GM21390 (cell line): ENCODE data around the gene DYRK3.
"Not testable (repeated sequence)": the region's sequence is repeated elsewhere in the genome, so short reads cannot be mapped to it uniquely, and the experiment has no call there.

Experiments used
- ATAC-seq: cut with Tn5 transposase; IDR thresholded peaks from one replicate; pipeline ENCODE4 v1.9.1; 2021; ENCODE audit not compliant: unreplicated experiment

DYRK3 gene

DNA sequence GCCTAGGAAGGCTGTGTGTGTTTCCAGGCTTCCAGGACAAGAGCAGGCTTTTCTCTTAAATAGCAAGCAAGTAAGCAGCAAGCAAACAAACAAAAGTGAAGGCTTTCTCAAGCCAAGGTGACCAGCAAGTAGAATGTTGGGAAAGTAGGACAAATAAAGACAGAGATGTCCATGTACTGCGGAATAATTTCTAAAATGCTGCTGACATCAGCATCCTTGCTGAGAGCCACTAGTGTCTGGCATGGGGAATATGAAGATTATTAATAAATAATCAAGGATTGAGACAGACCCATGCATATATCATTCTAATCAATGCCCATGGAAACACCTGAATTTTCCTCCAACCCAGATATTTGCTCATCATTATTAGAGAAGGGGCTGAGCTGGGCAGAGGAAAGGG is 6.4 kb upstream of the DYRK3 start:
- ATAC-seq, result no peak

DNA sequence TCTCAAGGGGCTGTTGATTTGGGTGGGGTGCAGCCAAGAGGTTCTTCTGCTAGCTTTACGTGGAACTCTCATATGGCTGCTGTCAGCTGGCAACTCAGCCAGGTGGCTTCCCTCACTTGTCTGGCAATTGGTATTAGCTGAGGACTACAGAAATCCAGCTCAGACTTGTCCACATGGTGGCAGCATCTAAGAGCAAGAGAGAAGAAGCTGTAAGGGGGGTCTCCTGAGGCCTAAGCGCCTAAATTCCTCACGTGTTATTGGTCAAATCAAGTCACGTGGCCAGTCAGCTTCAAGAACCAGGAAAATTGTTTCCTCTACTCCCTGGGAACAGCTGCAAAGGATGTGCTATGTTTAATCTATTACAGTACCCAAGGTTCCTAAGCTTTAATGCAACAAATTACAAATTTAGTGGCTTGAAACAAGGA is 4.2 kb upstream of the DYRK3 start:
- no peak for ATAC-seq

DNA sequence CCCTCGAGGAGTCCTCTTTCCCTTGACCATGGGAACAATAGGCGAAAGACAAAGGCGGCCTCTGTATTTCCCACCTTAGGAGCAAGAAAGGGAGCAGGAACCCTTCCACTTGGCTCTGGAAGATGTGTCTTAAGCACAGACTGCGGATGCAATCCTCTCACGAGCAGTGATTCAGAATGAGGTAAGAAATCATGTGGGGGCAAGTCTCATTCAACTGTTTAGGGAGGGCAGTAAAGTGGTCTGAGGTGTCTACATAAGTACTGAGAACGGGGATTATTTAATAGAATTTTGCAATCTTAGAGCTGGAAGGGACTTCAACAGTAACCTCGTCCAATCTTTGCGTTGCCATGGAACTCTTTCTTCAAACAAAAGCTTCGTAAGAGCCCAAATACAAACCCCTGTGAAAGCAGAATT is 1.6 kb upstream of the DYRK3 start:
- no peak for ATAC-seq

DNA sequence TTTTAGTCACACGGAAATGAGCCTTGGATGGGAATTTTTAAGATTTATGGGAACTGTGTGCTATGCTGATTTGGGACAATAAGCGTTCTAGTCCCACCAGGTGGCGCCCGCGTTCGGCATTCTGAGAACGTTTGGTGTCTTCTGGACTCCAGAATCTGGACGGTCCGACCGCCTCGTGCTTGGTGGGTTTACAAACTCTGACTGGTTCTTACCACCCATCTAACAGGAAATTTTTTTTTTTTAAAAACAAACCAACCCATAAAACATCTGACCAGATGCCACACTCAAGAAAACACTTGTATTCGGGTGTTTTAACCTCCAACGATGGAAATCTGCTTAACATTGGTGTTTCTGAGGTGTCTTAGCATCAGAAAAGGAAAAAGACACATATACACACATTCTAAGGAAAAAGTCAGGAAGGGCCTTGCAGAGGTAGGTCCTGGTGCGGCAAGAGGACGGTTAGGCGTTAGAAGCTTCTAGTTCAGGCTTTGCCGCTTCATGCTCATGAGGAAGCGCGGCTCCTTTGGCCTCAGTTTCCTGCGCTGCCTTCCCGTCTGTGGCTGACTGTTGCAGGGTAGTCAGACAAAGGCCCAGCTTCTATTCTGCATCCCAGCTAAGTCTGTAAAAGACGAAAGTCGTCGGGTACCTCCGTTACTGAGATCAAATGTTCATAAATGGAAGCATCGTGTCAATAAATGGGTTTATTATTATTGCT is 814 bp upstream of the DYRK3 start:
- no peak for ATAC-seq

DNA sequence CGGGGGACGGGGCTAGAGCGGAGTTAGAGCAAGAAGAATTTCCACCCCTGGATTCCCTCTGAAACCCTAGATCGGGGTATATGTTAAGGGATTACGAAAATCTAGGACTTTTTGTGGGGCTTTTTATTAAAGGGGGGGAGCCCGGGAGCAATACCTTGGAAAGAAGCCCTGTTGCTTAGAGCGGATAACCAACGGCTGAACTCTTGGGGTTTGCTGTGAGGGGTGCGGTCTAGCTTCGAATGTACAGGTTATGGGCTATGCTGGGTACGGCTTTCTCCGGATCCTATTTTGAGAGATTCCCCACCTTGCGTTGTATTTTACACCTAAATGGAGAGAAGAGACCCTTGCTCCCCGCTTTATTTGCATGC is 626 bp downstream of the DYRK3 start:
- ATAC-seq, result peak; percentile 3

DNA sequence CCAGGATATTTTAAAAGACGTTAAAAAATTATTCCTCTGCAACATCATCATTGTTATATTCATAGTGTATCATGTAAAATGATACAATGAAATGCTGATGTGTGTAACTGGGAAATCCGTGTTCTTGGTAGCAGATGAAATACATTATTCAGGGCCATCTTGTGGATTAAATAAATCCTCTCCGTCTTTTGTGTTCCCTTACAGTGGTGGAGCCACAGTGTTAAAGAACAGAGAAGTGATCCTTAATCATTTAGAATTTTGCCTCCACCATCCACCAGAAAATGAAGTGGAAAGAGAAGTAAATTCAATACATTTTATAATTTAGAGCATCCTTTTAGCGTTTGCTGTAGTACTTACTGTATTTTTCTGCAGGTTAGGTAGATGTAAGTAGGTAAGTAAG is 1.3 kb downstream of the DYRK3 start:
- ATAC-seq, result no peak

DNA sequence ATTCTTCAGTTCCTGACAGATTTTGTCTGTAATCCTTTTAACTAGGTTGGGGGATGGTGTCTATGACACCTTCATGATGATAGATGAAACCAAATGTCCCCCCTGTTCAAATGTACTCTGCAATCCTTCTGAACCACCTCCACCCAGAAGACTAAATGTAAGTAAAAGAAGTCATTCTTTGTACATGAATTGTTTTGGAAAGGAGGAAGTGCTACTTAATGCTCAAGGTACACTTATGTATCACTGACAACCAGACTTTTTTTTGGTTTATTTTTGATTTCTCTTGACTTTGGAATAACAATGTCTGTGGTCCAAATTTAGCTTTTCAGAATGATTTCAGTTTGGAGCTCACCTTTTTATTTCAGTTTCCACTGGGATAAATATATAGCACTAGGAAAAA is 2.3 kb downstream of the DYRK3 start:
- ATAC-seq, result no peak

DNA sequence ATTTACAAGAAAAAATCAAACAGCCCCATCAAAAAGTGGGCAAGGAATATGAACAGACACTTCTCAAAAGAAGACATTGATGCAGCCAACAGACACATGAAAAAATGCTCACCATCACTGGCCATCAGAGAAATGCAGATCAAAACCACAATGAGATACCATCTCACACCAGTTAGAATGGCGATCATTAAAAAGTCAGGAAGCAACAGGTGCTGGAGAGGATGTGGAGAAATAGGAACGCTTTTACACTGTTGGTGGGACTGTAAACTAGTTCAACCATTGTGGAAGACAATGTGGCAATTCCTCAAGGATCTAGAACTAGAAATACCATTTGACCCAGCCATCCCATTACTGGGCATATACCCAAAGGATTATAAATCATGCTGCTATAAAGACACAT is 6.7 kb downstream of the DYRK3 start:
- not testable (repeated sequence) for ATAC-seq

DNA sequence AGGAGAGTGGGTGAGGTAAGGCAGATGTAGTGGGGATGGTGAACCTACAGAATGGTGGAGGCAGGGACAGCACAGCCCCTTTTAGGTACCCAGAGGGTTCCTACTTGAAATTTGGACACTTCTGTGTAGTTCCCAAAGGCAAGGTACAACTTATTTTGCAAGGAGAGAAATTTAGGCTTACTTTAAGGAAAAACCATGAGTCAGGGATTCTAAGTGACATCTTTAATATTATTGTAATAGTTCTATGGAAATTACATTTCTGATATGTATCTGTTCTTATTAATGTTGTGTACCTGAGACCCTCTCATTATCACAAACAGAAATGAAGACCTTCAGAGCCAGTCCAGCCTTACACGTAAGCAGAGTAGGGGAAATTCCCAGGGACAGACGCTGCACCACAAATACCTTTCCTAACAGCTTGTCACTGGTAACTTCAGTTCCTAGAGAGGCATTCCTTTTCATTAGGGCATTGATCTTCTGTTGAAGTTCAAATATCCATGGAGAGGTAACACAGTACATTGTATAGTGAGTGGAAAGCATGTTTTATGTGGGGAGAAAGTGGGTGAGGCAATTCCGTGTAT is 7.9 kb downstream of the DYRK3 start:
- no peak for ATAC-seq

DNA sequence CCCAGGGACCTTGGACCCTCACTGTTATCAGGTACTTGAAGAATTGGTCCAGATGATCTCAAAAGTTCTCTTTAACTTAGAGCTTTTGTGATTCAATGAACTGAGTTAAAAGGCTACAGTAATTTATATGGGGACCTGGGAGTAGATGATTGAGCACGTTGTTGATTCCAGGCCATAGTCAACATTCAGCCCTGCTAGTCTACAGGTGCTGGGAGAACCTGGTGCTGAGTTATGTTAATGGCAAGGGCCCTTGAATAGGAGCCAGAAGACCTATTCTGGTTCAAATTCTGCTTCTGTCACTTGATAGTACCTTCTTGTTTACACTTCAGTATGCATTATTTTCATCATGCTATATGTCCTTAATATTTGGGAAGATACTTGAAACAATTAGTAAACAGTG is 11.2 kb downstream of the DYRK3 start:
- ATAC-seq, result no peak

DNA sequence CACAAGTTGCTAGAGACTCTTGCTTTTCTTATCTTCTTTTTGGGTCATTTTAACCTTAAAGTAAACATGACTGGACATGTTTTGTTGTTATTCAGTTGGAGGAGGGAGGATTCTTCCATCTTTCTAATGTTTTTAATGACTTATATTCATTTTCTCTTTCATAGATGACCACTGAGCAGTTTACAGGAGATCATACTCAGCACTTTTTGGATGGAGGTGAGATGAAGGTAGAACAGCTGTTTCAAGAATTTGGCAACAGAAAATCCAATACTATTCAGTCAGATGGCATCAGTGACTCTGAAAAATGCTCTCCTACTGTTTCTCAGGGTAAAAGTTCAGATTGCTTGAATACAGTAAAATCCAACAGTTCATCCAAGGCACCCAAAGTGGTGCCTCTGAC is 11.9 kb downstream of the DYRK3 start:
- no peak for ATAC-seq

DNA sequence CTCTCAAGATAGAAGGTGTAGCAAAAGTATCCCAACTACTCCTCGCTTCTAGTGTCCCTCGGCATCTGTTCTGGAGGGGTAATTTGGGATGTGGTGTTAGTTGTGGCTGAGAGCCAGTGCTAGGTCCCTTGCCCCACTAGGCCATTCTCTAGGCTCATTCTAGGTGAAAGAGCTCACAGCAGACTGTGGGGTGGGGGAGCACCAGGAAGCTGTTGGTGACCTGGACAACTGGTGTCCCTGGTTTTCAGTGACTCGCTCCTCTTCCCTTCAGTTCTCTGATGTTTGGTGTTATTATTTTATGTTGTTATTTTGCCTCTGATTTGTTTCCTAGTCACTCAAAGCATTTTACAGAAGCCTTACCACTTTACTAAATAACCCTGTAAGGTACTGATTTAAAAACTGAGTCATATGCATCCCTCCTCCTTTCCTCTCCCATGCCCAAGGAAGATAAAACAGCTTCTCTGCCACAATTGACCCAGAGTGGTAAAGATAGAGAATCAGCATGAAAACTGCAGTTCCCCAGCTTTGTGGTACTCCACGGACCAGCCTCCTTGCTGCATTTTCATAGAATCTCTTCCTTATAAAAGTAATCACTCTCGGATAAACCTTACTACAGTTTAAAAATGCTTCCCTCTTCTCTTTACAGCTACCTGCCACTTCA is 14.1 kb downstream of the DYRK3 start:
- ATAC-seq, result no peak

DNA sequence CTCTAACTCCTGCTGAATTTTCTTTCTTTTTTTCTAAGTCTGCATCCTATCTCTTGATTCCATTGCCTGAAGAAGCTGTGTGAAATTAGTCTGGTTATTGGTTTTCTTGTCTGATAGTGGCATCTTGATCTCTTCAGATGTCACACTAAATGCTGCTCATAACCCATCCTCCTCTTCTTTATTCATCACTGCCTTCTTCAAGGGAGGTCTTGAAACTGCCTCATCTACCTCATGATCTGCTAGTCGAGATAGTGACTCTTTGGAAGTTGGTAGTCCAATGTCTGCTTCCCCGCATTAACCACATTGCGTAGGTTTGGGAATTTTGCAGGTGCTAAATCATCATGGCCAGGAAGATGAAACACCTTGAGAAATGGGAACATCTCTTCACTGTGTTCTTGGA is 15.7 kb downstream of the DYRK3 start:
- ATAC-seq, result no peak

DNA sequence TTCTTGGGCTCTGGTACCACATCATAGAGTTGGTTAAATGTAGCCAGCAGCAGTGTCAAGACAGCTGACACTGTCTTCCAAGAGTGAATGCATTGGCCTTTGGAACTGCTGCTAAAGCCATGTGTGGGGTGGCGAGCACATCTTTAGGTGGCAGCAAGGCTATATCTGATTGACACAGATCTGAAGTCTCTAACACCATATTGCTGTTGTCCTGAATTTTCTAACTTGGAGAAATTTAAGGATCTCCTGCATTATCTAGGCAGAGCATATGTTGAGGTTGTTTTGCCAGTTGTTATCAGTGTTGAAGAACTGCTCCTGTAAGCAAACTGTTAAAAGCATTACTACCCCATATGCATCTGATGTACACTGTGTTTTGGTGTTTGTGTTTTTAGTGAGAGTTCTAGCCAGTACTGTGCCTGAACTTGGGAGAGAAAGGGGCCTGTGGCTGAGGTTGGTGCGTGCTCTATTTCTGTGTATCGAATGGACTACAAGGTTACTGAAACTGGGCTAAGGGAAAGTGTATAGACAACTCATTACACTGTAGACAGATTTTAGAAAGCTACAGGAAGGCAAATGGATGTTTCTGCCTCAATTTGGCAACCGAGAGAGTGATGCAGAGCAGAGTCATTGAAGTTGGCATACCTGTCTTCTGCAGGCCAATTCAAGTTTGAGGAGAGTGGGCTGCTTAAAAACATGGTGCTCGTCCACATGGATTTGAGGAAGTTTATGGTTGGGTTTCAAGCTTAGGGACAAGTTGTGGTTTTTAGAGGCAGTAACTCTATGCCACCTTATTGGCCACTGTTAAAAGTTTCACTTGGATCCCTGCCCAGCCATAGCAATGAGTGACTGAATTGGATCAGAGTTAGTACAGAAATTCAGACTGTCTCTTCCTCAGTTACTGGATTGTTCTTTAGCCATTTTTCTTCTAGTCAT is 16.9 kb downstream of the DYRK3 start:
- ATAC-seq, result no peak

DNA sequence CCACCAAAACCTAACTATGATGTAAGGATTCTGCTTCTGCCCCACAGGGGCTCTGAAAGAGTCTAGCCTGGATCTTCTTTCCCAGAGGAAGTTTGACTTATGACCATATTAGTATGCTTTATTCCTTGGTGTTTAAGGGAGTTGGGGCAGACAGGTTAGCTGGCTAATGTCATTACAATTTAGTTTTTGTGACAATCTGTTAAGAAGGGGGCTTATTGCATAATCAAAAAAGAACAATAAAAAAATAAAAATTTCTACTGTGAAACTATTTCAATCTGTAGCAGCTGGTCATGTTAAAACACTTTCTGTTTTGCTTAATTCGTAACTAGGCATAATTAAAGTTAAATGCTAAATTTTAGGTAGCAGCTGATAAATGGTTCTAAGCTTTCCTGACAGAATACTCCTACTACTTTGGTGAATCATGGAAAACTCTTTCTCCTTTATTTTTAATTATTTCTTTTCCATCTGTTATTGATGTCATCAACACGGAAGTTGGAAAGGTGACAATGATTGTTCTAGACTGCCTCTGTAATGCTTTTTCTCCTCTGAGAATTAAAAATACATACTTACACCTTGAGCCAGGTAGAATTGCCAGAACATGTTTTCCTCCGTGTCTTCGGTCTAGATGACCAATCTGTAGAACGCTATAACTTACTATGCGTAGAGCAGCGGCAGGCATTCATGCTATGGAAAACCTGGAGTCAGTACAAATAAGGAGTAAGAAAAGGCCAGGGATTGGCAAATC is 18.6 kb downstream of the DYRK3 start:
- ATAC-seq, result no peak

DNA sequence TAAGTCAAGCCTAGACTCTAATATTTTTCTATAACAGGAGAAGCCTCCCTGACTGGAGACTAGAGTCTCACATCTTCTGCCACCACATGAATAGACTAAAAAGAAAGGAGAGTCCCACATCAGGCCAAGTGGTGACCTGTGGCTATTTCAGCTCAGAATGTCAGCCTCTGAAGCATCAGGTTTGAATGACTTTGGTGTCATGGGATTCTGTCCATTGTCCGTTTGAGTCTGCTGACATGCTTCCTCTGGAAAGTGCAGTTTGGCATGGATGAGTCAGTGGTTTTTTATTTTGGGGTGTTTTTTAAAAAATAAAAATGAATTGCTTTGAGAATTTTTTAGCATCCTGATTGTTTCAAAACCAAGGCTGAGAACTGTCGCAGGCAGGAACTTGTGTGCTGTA is 19.5 kb downstream of the DYRK3 start:
- ATAC-seq, result no peak

DNA sequence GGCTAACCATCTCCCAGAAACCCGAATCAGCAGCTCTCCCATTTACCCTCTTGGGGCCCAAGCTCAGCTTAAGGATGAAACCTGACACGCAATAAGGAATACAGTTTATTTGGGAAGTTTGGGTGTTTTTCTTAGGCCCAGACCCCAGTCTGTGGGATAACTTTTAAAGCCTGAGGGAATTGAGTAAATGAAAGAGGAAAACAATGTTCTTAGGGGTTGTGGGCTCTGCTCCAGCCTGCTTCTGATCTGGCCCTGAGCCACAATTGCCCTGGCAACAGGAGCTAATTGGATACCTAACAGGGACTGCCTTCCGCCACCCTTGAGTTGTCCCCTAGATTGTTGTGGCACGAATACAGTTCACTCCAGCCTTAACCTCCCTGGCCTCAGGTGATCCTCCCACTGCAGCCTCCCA is 20.1 kb downstream of the DYRK3 start:
- no peak for ATAC-seq

DNA sequence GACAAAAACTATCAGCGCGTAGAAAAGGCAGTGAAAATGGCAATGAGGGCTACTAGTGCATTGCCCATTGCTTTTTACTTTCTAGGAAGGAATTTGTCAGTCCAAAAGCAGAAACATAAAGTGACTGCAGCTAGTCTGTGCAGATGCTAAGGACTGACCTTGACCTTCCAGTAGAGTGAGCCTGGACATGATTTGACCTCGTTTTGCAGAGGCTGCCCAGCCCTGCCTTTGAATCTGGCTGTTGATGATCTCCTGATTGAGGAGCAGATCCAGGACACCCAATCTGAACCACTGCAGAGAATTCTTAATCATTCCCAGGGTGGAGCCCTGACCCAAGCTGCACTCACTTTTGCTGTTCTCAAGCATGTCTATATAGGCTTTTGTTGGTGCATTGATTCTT is 21.6 kb downstream of the DYRK3 start:
- no peak for ATAC-seq

DNA sequence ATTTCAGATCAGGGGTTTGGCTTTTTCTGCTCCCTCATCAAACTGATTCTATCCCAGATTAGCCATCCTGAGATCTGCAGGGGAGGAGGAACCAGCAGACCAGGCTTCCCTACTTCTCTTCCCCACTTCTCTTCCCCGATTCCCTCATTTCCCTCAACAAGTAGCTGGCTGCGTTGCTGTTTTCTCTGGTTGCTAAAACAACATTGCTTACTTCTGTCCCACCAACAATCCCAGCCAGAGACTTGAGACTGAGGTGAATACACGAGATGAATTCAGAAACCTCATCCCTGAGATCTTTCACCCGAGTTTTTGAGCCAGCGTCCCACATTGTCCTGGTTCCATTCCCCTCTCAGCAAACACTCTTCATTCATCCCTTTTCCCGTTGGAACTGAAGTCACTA is 22.4 kb downstream of the DYRK3 start:
- ATAC-seq, result no peak

DNA sequence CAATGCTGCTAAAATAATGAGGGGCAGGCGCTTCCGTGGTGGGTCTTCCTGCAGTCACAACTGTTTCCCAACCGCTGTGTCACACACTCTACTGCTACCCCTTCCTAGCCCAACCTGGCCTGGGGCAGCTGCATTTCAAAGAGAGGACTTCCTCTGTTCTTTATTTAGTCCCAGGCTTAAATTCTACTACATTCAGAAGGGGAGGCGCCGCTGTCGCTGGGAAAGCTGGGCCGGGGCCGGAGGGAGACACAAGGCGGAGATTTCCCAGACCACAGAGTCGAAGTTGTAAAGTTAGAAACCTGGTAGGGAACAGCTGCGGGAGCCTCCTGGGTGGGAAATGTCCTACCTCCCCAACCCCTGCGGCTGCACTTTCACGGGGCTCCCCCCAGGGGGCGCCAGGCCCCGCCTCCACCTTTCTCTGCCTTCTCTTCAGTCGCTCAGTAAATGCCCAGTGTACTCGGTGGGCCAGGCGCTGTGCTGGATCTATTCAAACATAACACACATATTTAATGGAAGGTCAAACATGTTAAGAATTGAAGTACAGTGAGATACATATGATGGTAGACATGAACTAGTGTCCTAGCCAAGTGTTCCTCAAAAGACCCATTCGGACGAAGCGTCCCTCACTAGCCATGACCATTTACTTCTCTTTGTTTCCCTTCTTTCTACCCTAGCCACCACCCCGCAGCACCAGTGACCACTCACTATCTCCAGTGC is 23.1 kb downstream of the DYRK3 start:
- ATAC-seq, result no peak
